Smooth muscle cell (in vitro differentiated cells): ENCODE measurements around the gene SLC9A4. TPM values are rescaled to one million over a fixed set of nuclear protein-coding genes. Genes with fewer than 3 reads are reported as not detected.

Experiments
- DNase-seq: peaks from one replicate; lab custom pipeline; 2025; ENCODE audit not compliant: unreplicated experiment; lab: John Stamatoyannopoulos, UW
- H2AFZ ChIP-seq: fragments of 200-600 bp; sonication (generic); 2 replicates; pipeline ENCODE4 v1.6.0; 2016; ENCODE audit warnings: antibody characterized with exemption, low read depth, mild to moderate bottlenecking
- H3F3A ChIP-seq: fragments of 200-600 bp; sonication (generic); 2 replicates; pipeline ENCODE4 v1.6.0; 2017; ENCODE audit warnings: antibody characterized with exemption, low read depth
- H3K27ac ChIP-seq: fragments of 200-600 bp; sonication (generic); 2 replicates; pipeline ENCODE4 v1.5.1; 2016; ENCODE audit warnings: low read depth, mild to moderate bottlenecking
- H3K27me3 ChIP-seq: fragments of 200-600 bp; sonication (generic); 2 replicates; pipeline ENCODE4 v1.6.1; 2016; ENCODE audit warnings: low read depth, mild to moderate bottlenecking
- H3K36me3 ChIP-seq: fragments of 200-600 bp; sonication (generic); 2 replicates; pipeline ENCODE4 v1.5.1; 2016; ENCODE audit warnings: low read depth
- H3K4me1 ChIP-seq: fragments of 200-600 bp; sonication (generic); 2 replicates; pipeline ENCODE4 v1.5.1; 2016; ENCODE audit warnings: low read depth
- H3K4me2 ChIP-seq: fragments of 200-600 bp; sonication (generic); 2 replicates; pipeline ENCODE4 v1.6.0; 2016; ENCODE audit warnings: mild to moderate bottlenecking
- H3K4me3 ChIP-seq: fragments of 200-600 bp; sonication (generic); 2 replicates; pipeline ENCODE4 v1.5.1; 2016; ENCODE audit warnings: mild to moderate bottlenecking
- H3K79me2 ChIP-seq: fragments of 200-600 bp; sonication (generic); 2 replicates; pipeline ENCODE4 v1.6.0; 2016; ENCODE audit warnings: low read depth, mild to moderate bottlenecking
- H3K9ac ChIP-seq: fragments of 200-600 bp; sonication (generic); 2 replicates; pipeline ENCODE4 v1.6.0; 2016; ENCODE audit warnings: low read depth
- H3K9me3 ChIP-seq: fragments of 200-600 bp; sonication (generic); replicated peaks from 2 replicates; pipeline ENCODE4 v1.5.1; 2016; ENCODE audit warnings: low read depth
- H4K20me1 ChIP-seq: fragments of 200-600 bp; sonication (generic); 2 replicates; pipeline ENCODE4 v1.6.0; 2016; ENCODE audit warnings: low read depth
- WGBS: methylation state at CpG from one replicate; pipeline ENCODE4 v1.1.7; 2016; ENCODE audit warnings: low lambda C conversion rate; 5-methylcytosine and 5-hydroxymethylcytosine counted together
- microRNA-seq: library from miRNA; unstranded; fragments of <30 nt; microRNA quantifications from one replicate; pipeline ENCODE4, GENCODE V29; 2016; ENCODE audit warnings: borderline number of aligned reads
- polyA plus RNA-seq: library from polyadenylated mRNA; unstranded; fragments of >200 nt; fragmentation: Nextera tagmentation; extraction: Ambion mirVana; gene quantifications from 2 replicates; pipeline ENCODE4 v1.2.1, GENCODE V29; 2016
- small RNA-seq: library from RNA; depleted of rRNA; stranded (forward); fragments of <200 nt; gene quantifications from one replicate; pipeline ENCODE3, GENCODE V24; 2014
- total RNA-seq: library from RNA; depleted of rRNA; stranded (reverse); fragments of >200 nt; gene quantifications from 2 replicates; pipeline ENCODE4 v1.2.3, GENCODE V29; 2014
- TF ChIP-seq, protein P1 (sequence below): fragments of 200-600 bp; sonication (generic); IDR thresholded peaks from 2 replicates; pipeline ENCODE4 v1.5.1; 2017; ENCODE audit warnings: borderline replicate concordance, mild to moderate bottlenecking, antibody characterized with exemption; ENCODE audit not compliant: insufficient read depth, poor library complexity, severe bottlenecking

SLC9A4 gene
- total and polyA plus RNA-seq, 2 experiments from 2014 or later, result not detected

DNA sequence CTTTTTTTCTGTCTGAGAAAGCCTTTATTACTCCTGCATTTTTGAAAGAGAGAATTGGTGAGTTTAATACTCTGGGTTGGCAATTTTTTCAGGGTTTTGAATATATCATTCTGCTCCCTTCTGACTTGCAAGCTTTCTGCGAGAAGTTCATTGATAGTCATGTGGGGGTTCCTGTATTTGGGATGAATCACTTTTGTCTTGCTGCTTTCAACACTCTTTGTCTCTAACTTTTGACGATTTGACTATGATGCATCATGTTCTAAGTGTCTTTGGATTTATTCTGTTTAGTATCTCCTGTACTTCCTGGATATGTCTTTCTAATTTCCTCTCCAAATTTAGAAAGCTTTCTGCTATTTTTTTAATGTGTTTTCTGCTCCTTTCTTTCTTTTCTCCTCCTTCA lies 105.3 kb downstream of the SLC9A4 start:
- Histone ChIP-seq H3K27ac (no peak overlapping the region), H3K4me1 (no peaks in the 10 kb centered on the region), H2AFZ (no peak overlapping the region), H4K20me1 (no peaks in the 10 kb centered on the region), H3K9ac (no peak overlapping the region), H3K27me3 (no peaks in the 10 kb centered on the region), H3K9me3 (no peaks in the 10 kb centered on the region), H3K79me2 (no peaks in the 10 kb centered on the region), H3K4me2 (no peak overlapping the region), H3F3A (no peaks in the 10 kb centered on the region), H3K4me3 (no peak overlapping the region), H3K36me3 (no peaks in the 10 kb centered on the region)
- no peak for DNase-seq
- TF ChIP-seq, protein P1, sequence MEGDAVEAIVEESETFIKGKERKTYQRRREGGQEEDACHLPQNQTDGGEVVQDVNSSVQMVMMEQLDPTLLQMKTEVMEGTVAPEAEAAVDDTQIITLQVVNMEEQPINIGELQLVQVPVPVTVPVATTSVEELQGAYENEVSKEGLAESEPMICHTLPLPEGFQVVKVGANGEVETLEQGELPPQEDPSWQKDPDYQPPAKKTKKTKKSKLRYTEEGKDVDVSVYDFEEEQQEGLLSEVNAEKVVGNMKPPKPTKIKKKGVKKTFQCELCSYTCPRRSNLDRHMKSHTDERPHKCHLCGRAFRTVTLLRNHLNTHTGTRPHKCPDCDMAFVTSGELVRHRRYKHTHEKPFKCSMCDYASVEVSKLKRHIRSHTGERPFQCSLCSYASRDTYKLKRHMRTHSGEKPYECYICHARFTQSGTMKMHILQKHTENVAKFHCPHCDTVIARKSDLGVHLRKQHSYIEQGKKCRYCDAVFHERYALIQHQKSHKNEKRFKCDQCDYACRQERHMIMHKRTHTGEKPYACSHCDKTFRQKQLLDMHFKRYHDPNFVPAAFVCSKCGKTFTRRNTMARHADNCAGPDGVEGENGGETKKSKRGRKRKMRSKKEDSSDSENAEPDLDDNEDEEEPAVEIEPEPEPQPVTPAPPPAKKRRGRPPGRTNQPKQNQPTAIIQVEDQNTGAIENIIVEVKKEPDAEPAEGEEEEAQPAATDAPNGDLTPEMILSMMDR, result no peak
- WGBS, result 74% methylated on average over 2 of the region's 2 CpGs

DNA sequence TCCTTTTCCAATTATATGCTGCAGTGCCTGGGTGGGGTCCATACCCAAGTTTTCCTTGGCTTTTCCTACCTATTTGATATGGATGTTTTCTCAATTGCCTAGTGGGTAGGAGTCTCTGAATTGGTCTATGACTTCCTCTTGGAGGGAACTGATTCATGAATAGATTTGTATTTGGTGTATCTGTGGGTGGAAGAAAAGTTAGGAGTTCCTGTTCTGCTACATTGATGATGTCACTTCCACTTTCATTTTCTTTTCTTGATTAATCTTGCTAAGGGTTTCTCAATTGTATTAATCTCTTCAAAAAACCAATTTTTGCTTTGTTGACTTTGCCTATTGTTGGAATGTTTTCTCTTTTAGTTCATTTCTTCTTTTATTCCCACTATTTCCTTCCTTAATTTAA lies 108.9 kb downstream of the SLC9A4 start:
- Histone ChIP-seq H3K79me2 (no peaks in the 10 kb centered on the region), H3K4me1 (peaks cover 5% of the 10 kb centered on the region), H3K36me3 (no peaks in the 10 kb centered on the region), H4K20me1 (no peaks in the 10 kb centered on the region), H3K4me2 (no peak overlapping the region), H3K9ac (no peak overlapping the region), H3K27me3 (no peaks in the 10 kb centered on the region), H2AFZ (no peak overlapping the region), H3K4me3 (no peak overlapping the region), H3F3A (no peaks in the 10 kb centered on the region), H3K27ac (no peak overlapping the region), H3K9me3 (no peaks in the 10 kb centered on the region)
- TF ChIP-seq, protein P1, result no peak
- no peak for DNase-seq

DNA sequence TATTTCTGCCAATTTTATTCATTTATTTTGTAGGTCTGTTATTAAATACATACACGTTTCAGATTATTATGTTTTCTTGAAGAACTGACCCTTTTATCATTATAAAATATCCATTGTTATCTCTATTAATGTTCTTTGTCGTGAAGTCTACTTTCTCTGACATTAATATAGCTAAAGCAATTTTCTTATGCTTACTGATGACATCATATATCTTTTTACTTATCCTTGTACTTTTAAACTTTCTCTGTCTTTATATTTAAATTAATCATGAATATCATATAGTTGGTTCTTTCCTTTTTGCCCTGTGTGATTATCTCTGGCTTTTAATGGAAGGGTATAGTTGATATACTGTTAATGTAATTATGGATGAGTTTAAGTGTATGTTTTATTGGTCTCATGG lies 109.8 kb downstream of the SLC9A4 start:
- Histone ChIP-seq H3K36me3 (no peaks in the 10 kb centered on the region), H2AFZ (no peak overlapping the region), H3F3A (no peaks in the 10 kb centered on the region), H3K4me1 (peaks cover 5% of the 10 kb centered on the region), H3K4me3 (no peak overlapping the region), H3K79me2 (no peaks in the 10 kb centered on the region), H4K20me1 (no peaks in the 10 kb centered on the region), H3K27ac (no peak overlapping the region), H3K9ac (no peak overlapping the region), H3K4me2 (no peak overlapping the region), H3K9me3 (no peaks in the 10 kb centered on the region), H3K27me3 (no peaks in the 10 kb centered on the region)
- DNase-seq, result no peak
- 71% methylated on average over 2 of the region's 2 CpGs for WGBS
- TF ChIP-seq, protein P1, result no peak

Small RNAs within 50 kb of the gene (microRNA-seq; reads per million reads assigned to microRNA genes)
- not detected for gene MIR4772

Small RNAs within 50 kb of the gene (small RNA-seq; reads per million reads assigned to genes)
- gene MIR4772, result not detected

Other genes with a start within 250 kb of the SLC9A4 start
- 1.6 and 2.0 TPM in 2 replicates for gene IL1RL1, start 161.7 kb upstream of the SLC9A4 start, total RNA-seq
- 1.3 and 1.8 TPM in 2 replicates for gene IL1RL1, start 161.7 kb upstream of the SLC9A4 start, polyA plus RNA-seq
- gene IL18R1, start 117.4 kb upstream of the SLC9A4 start, total RNA-seq, result 2.2 and 6.0 TPM in 2 replicates
- 1.9 and 2.5 TPM in 2 replicates for gene IL18R1, start 117.4 kb upstream of the SLC9A4 start, polyA plus RNA-seq
- gene IL18RAP, start 50.1 kb upstream of the SLC9A4 start, total RNA-seq, result 0.36 TPM in 1 of 2 replicates, not detected in the other
- not detected in 2 replicates for gene IL18RAP, start 50.1 kb upstream of the SLC9A4 start, polyA plus RNA-seq
- 0.04 TPM in 1 of 2 replicates, not detected in the other for gene SLC9A2, start 146.3 kb downstream of the SLC9A4 start, total RNA-seq
- gene SLC9A2, start 146.3 kb downstream of the SLC9A4 start, polyA plus RNA-seq, result not detected in 2 replicates